Upper lobe of right lung (tissue), 1 donor: ENCODE measurements around the gene TRAF1. TPM values are rescaled to one million over a fixed set of nuclear protein-coding genes. Genes with fewer than 3 reads are reported as not detected.

Experiments used
- ATAC-seq: fragments of 200-7000 bp; cut with Tn5 transposase; one replicate; pipeline ENCODE4 v1.9.1; 2020; ENCODE audit warnings: mild to moderate bottlenecking, moderate library complexity
- DNase-seq: peaks from one replicate; pipeline ENCODE4 v3.0.0-alpha.2; 2020
- H3K27ac ChIP-seq: fragments of 200-600 bp; one replicate; pipeline ENCODE4 v1.8.0; 2022
- H3K27me3 ChIP-seq: fragments of 200-600 bp; one replicate; pipeline ENCODE4 v1.8.0; 2022; ENCODE audit warnings: mild to moderate bottlenecking
- H3K36me3 ChIP-seq: fragments of 200-600 bp; one replicate; pipeline ENCODE4 v1.8.0; 2022
- H3K4me1 ChIP-seq: fragments of 200-600 bp; one replicate; pipeline ENCODE4 v1.8.0; 2022
- H3K4me3 ChIP-seq: fragments of 200-600 bp; one replicate; pipeline ENCODE4 v1.8.0; 2022; ENCODE audit warnings: mild to moderate bottlenecking
- H3K9me3 ChIP-seq: fragments of 200-600 bp; one replicate; pipeline ENCODE4 v1.8.0; 2022
- intact Hi-C: fragments of 100-400 bp; cut with DNase I; formaldehyde crosslinking; loops from one replicate; pipeline ENCODE4 v1.11.0; 2022
- total RNA-seq: library from RNA; stranded (reverse); fragmentation: NEBNext Ultra II Directional; extraction: Animal tissue kit (Norgen Biotek cat#: 25700); gene quantifications from one replicate; pipeline ENCODE4 v1.2.1, GENCODE V29; 2021
- TF ChIP-seq, protein P1 (sequence below): fragments of 200-600 bp; IDR thresholded peaks from one replicate; pipeline ENCODE4 v1.8.0; 2022; ENCODE audit warnings: antibody characterized with exemption
- donor health status: DM: no; HTN: yes; CAD: no; lungs with severe emphysema.

Gene TRAF1
- total RNA-seq, 1 donor from 2014 or later = 6.0 TPM

- H3K4me3 ChIP-seq = no peak overlapping the region
- ATAC-seq (no peak), DNase-seq (no peak)
- peak overlapping the region; percentile 78 for H3K27ac ChIP-seq
- H3K4me1 ChIP-seq = peaks cover 30% of the 10 kb centered on the region
- H3K27me3 ChIP-seq = no peaks in the 10 kb centered on the region
- no peaks in the 10 kb centered on the region for H3K36me3 ChIP-seq
- H3K9me3 ChIP-seq = no peaks in the 10 kb centered on the region
- TF ChIP-seq, protein P1, sequence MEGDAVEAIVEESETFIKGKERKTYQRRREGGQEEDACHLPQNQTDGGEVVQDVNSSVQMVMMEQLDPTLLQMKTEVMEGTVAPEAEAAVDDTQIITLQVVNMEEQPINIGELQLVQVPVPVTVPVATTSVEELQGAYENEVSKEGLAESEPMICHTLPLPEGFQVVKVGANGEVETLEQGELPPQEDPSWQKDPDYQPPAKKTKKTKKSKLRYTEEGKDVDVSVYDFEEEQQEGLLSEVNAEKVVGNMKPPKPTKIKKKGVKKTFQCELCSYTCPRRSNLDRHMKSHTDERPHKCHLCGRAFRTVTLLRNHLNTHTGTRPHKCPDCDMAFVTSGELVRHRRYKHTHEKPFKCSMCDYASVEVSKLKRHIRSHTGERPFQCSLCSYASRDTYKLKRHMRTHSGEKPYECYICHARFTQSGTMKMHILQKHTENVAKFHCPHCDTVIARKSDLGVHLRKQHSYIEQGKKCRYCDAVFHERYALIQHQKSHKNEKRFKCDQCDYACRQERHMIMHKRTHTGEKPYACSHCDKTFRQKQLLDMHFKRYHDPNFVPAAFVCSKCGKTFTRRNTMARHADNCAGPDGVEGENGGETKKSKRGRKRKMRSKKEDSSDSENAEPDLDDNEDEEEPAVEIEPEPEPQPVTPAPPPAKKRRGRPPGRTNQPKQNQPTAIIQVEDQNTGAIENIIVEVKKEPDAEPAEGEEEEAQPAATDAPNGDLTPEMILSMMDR = no peak
- intact Hi-C loops = no loop called here
These were observed 5.8 kb downstream of the TRAF1 start for GRCh38 chr9:120920806-120921178.

DNA sequence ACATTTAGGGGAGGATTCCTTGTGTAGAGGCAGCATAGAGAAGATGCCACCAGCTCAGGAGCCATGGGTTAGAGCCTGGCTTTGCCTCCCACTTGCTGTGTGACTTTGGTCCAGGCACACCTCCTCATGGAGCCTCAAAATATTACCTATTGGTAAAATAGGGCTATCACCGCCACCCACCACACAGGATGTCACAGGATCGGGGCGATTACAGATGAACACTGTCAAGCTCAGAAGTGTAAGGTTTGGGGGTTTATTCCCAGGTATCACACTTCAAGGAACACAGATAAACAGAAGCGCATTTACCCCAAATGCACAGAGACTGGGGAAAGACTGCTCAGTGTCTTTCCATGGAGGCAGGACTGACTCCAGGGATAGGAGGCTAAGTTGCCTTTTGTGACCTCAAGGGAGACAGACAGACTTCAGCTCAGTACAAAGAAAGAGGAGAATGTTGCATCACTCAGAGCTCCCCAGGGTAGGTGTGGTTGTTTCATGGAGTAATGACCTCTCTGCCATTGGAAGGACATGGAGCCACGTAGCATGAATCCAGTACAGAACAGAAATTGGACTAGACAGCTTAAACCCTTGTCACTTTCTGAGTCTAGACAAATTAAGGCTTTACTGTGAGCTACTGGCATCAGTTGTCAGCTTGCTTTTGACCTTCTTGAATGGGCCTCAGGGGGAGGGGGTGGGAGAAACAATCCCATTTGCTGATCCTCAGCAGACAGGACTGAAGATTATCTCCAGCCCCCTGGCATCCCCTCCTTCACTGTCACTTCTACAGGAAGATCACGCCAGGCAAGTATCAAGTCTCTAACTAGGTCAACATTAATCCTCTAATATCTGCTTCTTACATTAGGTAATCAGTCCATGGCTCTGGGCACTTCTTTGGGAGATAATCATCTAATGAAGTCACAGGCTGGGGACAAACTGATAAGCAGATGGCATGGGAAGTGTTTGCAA is 6.5 kb downstream of the TRAF1 start:
- DNase-seq (no peak), ATAC-seq (no peak)
- Histone ChIP-seq H3K27ac (peak overlapping the region; percentile 78), H3K4me1 (peaks cover 30% of the 10 kb centered on the region), H3K4me3 (no peak overlapping the region), H3K36me3 (no peaks in the 10 kb centered on the region), H3K27me3 (no peaks in the 10 kb centered on the region), H3K9me3 (no peaks in the 10 kb centered on the region)
- intact Hi-C loops = no loop called here
- TF ChIP-seq, protein P1 = no peak

DNA sequence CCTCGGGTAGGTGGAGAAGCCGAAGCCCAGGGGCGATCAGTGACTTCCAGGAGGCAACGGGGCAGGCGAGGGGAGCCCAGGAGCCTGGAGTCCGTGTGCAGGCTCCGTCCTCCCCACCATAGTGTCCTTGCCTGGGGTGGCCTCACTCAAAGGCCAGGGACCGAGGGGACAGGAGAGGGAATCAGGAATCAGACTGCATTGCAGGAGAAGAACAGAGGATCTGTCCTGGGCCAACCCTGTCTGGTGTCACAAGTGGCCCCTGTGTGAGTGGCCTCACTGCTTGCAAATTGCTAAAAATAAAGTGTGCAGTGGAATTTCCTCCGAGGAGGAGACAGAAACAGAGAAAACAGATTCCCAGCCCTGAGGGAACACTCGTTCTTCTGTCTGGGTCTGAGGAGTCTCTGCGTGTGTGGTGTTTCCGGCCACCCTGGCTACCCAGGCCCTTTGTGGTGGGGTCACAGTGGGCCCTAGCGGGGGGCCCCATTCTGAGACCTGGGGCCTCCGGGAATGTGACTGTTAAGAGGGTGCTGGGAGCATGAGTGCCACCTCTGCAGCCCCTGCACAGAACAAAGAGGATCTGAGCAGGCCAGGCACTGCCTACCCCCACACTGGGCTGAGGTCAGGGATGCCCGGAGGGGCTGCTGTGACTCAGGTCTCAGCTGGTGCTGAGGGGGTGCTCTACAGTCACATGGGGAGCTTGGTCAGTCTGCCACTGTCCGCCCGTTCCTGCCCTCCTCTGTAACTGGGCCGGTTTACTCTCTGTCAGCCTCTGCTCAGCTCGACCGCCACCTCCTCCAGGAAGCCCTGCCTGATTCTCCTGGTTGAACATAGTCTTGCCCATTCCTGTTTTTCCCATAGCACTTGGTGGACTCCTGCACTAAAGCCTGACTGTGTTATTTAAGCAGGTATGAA is 7.4 kb downstream of the TRAF1 start:
- ATAC-seq (peak; percentile 25), DNase-seq (no peak)
- no peaks in the 10 kb centered on the region for H3K27me3 ChIP-seq
- no peaks in the 10 kb centered on the region for H3K36me3 ChIP-seq
- intact Hi-C loops = no loop called here
- peak overlapping the region; percentile 78 for H3K27ac ChIP-seq
- H3K4me1 ChIP-seq = peaks cover 30% of the 10 kb centered on the region
- H3K4me3 ChIP-seq = no peak overlapping the region
- no peaks in the 10 kb centered on the region for H3K9me3 ChIP-seq
- TF ChIP-seq, protein P1 = no peak

- Histone ChIP-seq H3K4me1 (peaks cover 30% of the 10 kb centered on the region), H3K27ac (peak overlapping the region; percentile 78), H3K9me3 (no peaks in the 10 kb centered on the region), H3K4me3 (no peak overlapping the region), H3K27me3 (no peaks in the 10 kb centered on the region), H3K36me3 (no peaks in the 10 kb centered on the region)
- ATAC-seq (no peak), DNase-seq (no peak)
- intact Hi-C loops = no loop called here
- TF ChIP-seq, protein P1 = no peak
These were observed 8.4 kb downstream of the TRAF1 start for GRCh38 chr9:120917929-120918762.
